GM04503 (cell line): ENCODE data around the gene KDF1.
"Not testable (repeated sequence)": the region's sequence is repeated elsewhere in the genome, so short reads cannot be mapped to it uniquely, and the experiment has no call there.

Source experiments
- DNase-seq: peaks from one replicate; pipeline ENCODE4 v3.0.0-alpha.2; 2012; ENCODE audit warnings: low read depth

KDF1 gene

GRCh38 chr1:26994020-26994786, 33.9 kb upstream of the KDF1 start:
- DNase-seq = no peak

GRCh38 chr1:26993237-26994019, 33.2 kb upstream of the KDF1 start, which contains the start of gene TRNP1:
TRNP1 (plus strand) TSS chr1:26993692; CDS start chr1:26993787, 95 bp downstream.
- DNase-seq = no peak

- no peak for DNase-seq
Measured at GRCh38 chr1:26991310-26992116, 31.2 kb upstream of the KDF1 start.

GRCh38 chr1:26989403-26990109, 29.3 kb upstream of the KDF1 start:
- not testable (repeated sequence) for DNase-seq

- DNase-seq = no peak
Measured at GRCh38 chr1:26986658-26987057, 26.4 kb upstream of the KDF1 start.

- no peak for DNase-seq
Measured at GRCh38 chr1:26984291-26984690, 24.0 kb upstream of the KDF1 start.

GRCh38 chr1:26983863-26984262, 23.6 kb upstream of the KDF1 start:
- no peak for DNase-seq

GRCh38 chr1:26981146-26981846, 21.0 kb upstream of the KDF1 start:
- DNase-seq = no peak

- DNase-seq = no peak
Measured at GRCh38 chr1:26978901-26979300, 18.6 kb upstream of the KDF1 start.

GRCh38 chr1:26976621-26977510, 16.6 kb upstream of the KDF1 start:
- no peak for DNase-seq

- DNase-seq = no peak
Measured at GRCh38 chr1:26972821-26973220, 12.6 kb upstream of the KDF1 start.

- no peak for DNase-seq
Measured at GRCh38 chr1:26972390-26972789, 12.1 kb upstream of the KDF1 start.

GRCh38 chr1:26971590-26971989, 11.3 kb upstream of the KDF1 start:
- DNase-seq = no peak

GRCh38 chr1:26970810-26971209, 10.5 kb upstream of the KDF1 start:
- DNase-seq = no peak

- no peak for DNase-seq
Measured at GRCh38 chr1:26965628-26966027, 5.4 kb upstream of the KDF1 start.

- no peak for DNase-seq
Measured at GRCh38 chr1:26965213-26965612, 4.9 kb upstream of the KDF1 start.

GRCh38 chr1:26961826-26962225, 1.6 kb upstream of the KDF1 start:
- DNase-seq = peak; percentile 83

- no peak for DNase-seq
Measured at GRCh38 chr1:26960625-26960966, 328 bp upstream of the KDF1 start.

GRCh38 chr1:26959270-26959669, 998 bp downstream of the KDF1 start:
- no peak for DNase-seq

- no peak for DNase-seq
Measured at GRCh38 chr1:26957306-26957705, 3.0 kb downstream of the KDF1 start.
